ENCODE results near the gene PTER.

PTER gene

GRCh38 chr10:16562891-16563290 lies 126.1 kb downstream of the PTER start:
- Histone ChIP-seq H3F3A (ENCODE audit: insufficient read depth, low read length) (no peaks in the 10 kb centered on the region), H4K20me1 (ENCODE audit: insufficient read depth, low read length) (no peaks in the 10 kb centered on the region), H3K79me2 (ENCODE audit: insufficient read depth, low read length) (no peaks in the 10 kb centered on the region), H3K4me3 (ENCODE audit: low read depth, low read length, poor library complexity, severe bottlenecking) (no peak overlapping the region), H2AFZ (ENCODE audit: low read length) (no peak overlapping the region), H3K4me2 (ENCODE audit: low read length) (no peak overlapping the region), H3K9ac (ENCODE audit: low read length) (no peak overlapping the region), H3K27ac (ENCODE audit: low read depth, low read length, poor library complexity, severe bottlenecking) (no peak overlapping the region), H3K27me3 (ENCODE audit: insufficient read depth, low read length) (no peaks in the 10 kb centered on the region), H3K9me3 (ENCODE audit: low read length) (no peaks in the 10 kb centered on the region), H3K4me1 (ENCODE audit: insufficient read depth, low read length, severe bottlenecking) (no peaks in the 10 kb centered on the region), H3K36me3 (ENCODE audit: insufficient read depth, low read length) (no peaks in the 10 kb centered on the region), H3K9me2 (ENCODE audit: low read depth, low read length) (no peaks in the 10 kb centered on the region)
- no peak for TF ChIP-seq CTCF (IDR thresholded peaks at IDR 0.05; ENCODE audit: low read length)
- TF ChIP-seq EZH2 (IDR thresholded peaks at IDR 0.05; ENCODE audit: borderline replicate concordance, low read length): no peak
